Sigmoid colon (tissue), 7 donors: ENCODE data around the gene CPZ. TPM values are rescaled to one million over a fixed set of nuclear protein-coding genes. Genes with fewer than 3 reads are reported as not detected.
A peak's percentile ranks its signal among the peaks of the same experiment; 100 is the strongest.

Experiments used
- DNase-seq: peaks from one replicate; pipeline ENCODE4 v3.0.0-alpha.2; 2019
- H3K27ac ChIP-seq, 4 donors: fragments of 200-600 bp; sonication (generic); one replicate each; pipeline ENCODE4 v1.5.1; 2016 to 2019; ENCODE audit warnings: mild to moderate bottlenecking in 1 of 4
- H3K27me3 ChIP-seq, 3 donors: fragments of 200-600 bp; sonication (generic); one replicate each; pipeline ENCODE4 v1.5.1; 2019; ENCODE audit warnings: mild to moderate bottlenecking in 1 of 3
- H3K36me3 ChIP-seq, 4 donors: fragments of 200-600 bp; sonication (generic); one replicate each; pipeline ENCODE4 v1.5.1; 2016 to 2019
- H3K4me1 ChIP-seq, 4 donors: fragments of 200-600 bp; sonication (generic); one replicate each; pipeline ENCODE4 v1.5.1; 2017 to 2019
- H3K4me3 ChIP-seq, 4 donors: fragments of 200-600 bp; sonication (generic); one replicate each; pipeline ENCODE4 v1.5.1; 2017 to 2019; ENCODE audit warnings: mild to moderate bottlenecking in 2 of 4, moderate library complexity in 1 of 4
- H3K9me3 ChIP-seq, 4 donors: fragments of 200-600 bp in 3 of 4; sonication (generic) in 3 of 4; one replicate each; pipeline versions ENCODE4 v1.5.1 to v1.6.1; 2013 to 2019
- CTCF ChIP-seq, 4 experiments: fragments of 450-650 bp in 3 of 4; fragments of 200-600 bp in 1 of 4; IDR thresholded peaks; one replicate each; pipeline ENCODE4 v1.5.1; 2016 to 2019; ENCODE audit warnings: antibody characterized with exemption in 4 of 4, mild to moderate bottlenecking in 3 of 4, moderate library complexity in 2 of 4
- EP300 ChIP-seq, 4 donors: sonication (generic); formaldehyde crosslinking; IDR thresholded peaks; one replicate each; pipeline ENCODE4 v1.6.1; 2017; ENCODE audit warnings: antibody characterized with exemption in 4 of 4
- POLR2A ChIP-seq, 2 donors: fragments of 450-650 bp; IDR thresholded peaks; one replicate each; pipeline ENCODE4 v1.6.1; 2016; ENCODE audit warnings: antibody characterized with exemption in 2 of 2, mild to moderate bottlenecking in 2 of 2, moderate library complexity in 2 of 2
- POLR2AphosphoS5 ChIP-seq, 4 donors: sonication (generic); formaldehyde crosslinking; IDR thresholded peaks; one replicate each; pipeline ENCODE4 v1.6.1; 2017; ENCODE audit warnings: antibody characterized with exemption in 4 of 4
- WGBS, 2 donors: extraction: QIAGEN DNeasy Blood & Tissue Kit; methylation state at CpG; one replicate each; pipeline ENCODE4 v1.1.7; 2013; 5-methylcytosine and 5-hydroxymethylcytosine counted together
- intact Hi-C: fragments of 100-400 bp; cut with DNase I; formaldehyde crosslinking; loops from one replicate; pipeline ENCODE4 v1.15.1; 2023
- polyA plus RNA-seq, 3 donors: library from polyadenylated mRNA; stranded (reverse); fragments of 200-250 nt; gene quantifications; one replicate each; pipeline ENCODE4 v1.2.3, GENCODE V29; 2013
- total RNA-seq, 4 donors: library from RNA; depleted of rRNA; stranded (reverse); fragments of >200 nt; gene quantifications; one replicate each; pipeline ENCODE4 v1.1.0, GENCODE V29; 2016
- donor health status: healthy with polysubstance abuse.
- donor health status: Bipolar disorder and iron deficiency.
- donor health status: healthy.

Gene CPZ
- 1 to 10 TPM in 3 of 4 donors, under 1 TPM in 1; 0.54 to 8.3 (median 3.0) TPM for total RNA-seq
- polyA plus RNA-seq: 1 to 10 TPM in 2 of 3 donors, under 1 TPM in 1; 0.46 to 2.4 (median 1.8) TPM

DNA sequence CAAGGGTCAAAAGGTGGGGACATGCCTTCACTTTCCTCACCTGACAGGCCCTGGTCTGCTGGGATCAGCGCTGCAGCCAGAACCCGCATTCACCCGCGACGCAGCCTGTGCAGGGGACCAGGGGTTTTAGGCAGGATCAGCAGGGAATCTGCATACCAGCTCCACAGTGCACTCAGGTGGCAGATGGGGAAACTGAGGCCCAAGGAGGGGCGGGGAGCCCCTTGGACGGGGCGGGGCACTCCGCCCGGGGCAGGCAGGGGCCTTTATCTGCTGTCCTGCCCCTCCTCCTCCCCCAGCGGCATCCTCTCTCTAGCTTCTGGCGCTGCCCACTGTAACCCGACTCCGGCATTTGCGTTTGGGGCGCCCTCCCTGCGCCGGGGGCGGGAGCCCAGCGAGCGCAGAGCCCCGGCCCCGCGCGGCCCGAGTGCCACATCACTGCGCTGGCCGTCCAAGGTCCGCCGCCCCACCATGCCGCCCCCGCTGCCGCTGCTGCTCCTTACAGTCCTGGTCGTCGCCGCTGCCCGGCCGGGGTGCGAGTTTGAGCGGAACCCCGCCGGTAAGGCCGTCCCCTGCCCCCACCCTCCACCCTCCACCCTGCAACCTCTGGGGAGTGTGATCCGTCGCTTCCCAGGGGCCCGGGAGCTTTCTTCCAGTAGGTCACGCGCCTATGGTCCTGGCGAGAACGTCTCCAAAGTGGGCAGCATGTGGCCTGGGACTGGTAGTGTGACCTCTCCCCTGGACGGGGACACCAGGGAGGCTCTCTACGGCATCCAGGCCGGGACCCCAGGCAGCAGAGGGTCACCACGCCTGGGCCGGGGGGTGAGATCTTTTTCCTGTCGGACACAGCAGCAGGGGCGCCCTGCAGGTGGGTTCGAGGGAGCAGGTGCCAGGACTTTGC lies at the start of gene CPZ:
Gene CPZ (plus strand): TSS at position 400 of the 898 bp plus-strand sequence. CDS start 69 bp downstream, at position 469.
- intact Hi-C loops: loop anchor here (5.0 kb wide), 1 partner anchor 350 kb away; no protein-coding TSS in a partner anchor
- WGBS, 2 donors: 5 to 7% methylated on average over 58 of the region's 58 CpGs
- H3K27ac ChIP-seq: no peak within 1 kb of the TSS
- peak within 1 kb of the TSS in 3 of 4 donors; percentile 12 to 31 (median 27) for H3K4me3 ChIP-seq
- H3K27me3 ChIP-seq: peaks cover 13 to 43% (median 32%) of the 10 kb centered on the region in 3 donors
- no peaks in the 10 kb centered on the region for H3K9me3 ChIP-seq
- TF ChIP-seq EP300 (IDR thresholded peaks at IDR 0.05) (no peak), POLR2A (IDR thresholded peaks at IDR 0.05) (no peak), POLR2AphosphoS5 (IDR thresholded peaks at IDR 0.05) (no peak), CTCF (IDR thresholded peaks at IDR 0.05) (no peak)
- no peak for DNase-seq
- peaks cover 0 to 22% (median 20%) of the 10 kb centered on the region in 4 donors for H3K4me1 ChIP-seq
- no peaks in the 10 kb centered on the region for H3K36me3 ChIP-seq

DNA sequence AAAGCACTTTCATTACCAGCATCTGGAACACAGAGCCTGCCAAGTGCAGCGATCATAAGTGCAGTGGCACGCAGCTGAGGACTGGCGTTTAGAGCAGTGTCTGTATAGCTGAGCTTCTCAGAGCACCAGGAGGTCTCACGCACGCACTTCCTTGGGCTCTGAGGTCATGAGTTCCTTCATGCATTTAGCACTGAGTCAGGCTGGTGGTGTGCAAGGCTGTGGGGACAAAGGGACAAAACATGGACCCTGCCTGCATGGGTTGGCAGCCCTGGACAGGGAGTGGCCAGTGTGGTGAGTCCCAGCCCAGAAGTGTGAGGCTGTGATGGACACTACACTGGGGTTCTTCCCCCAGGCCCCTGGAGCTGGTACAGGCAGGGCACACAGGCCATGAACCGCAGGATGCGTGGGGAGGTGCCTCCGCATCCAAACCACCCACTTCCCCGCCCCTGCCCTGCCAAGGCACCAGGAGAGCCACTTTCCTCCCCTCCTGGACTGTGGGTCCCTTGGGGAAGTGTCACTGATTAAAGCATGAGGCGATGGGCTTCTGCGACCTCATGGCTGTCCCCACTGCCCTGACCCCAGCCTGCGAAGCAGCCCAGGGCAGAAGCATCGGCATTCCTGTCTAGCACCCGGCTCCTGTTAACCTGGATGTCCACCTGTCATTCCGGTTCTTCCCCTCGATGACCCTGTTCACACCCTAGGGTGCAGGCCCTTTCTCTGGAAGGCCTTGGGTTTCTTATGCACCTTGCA lies 49.6 kb upstream of the CPZ start:
- no peaks in the 10 kb centered on the region for H3K4me1 ChIP-seq
- TF ChIP-seq POLR2AphosphoS5 (IDR thresholded peaks at IDR 0.05) (no peak), CTCF (IDR thresholded peaks at IDR 0.05) (no peak), POLR2A (IDR thresholded peaks at IDR 0.05) (no peak), EP300 (IDR thresholded peaks at IDR 0.05) (no peak)
- no peaks in the 10 kb centered on the region for H3K9me3 ChIP-seq
- no peaks in the 10 kb centered on the region for H3K36me3 ChIP-seq
- peak; percentile 37 for DNase-seq
- no peak overlapping the region for H3K4me3 ChIP-seq
- H3K27ac ChIP-seq: no peak overlapping the region
- no peaks in the 10 kb centered on the region for H3K27me3 ChIP-seq
- 85 to 89% methylated on average over 16 of the region's 16 CpGs for WGBS, 2 donors
- intact Hi-C loops: no loop called here

DNA sequence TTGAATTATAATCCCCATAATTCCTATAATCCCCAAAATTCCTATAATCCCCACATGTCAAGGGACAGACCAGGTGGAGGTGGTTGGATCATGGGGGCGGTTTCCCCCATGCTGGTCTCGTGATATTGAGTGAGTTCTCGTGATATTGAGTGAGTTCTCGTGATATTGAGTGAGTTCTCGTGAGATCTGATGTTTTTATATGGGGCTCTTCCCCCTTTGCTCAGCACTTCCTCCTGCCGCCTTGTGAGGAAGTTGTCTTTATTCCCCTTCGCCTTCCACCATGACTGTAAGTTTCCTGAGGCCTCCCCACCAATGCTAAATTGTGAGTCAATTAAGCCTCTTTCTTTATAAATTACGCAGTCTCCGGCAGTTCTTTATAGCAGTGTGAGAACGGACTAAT lies 48.9 kb upstream of the CPZ start:
- Histone ChIP-seq H3K27ac (no peak overlapping the region), H3K4me1 (no peaks in the 10 kb centered on the region), H3K27me3 (no peaks in the 10 kb centered on the region), H3K36me3 (no peaks in the 10 kb centered on the region), H3K9me3 (no peaks in the 10 kb centered on the region), H3K4me3 (no peak overlapping the region)
- 85 to 90% methylated on average over 10 of the region's 10 CpGs for WGBS, 2 donors
- TF ChIP-seq POLR2AphosphoS5 (IDR thresholded peaks at IDR 0.05) (no peak), POLR2A (IDR thresholded peaks at IDR 0.05) (no peak), EP300 (IDR thresholded peaks at IDR 0.05) (no peak), CTCF (IDR thresholded peaks at IDR 0.05) (no peak)
- intact Hi-C loops: no loop called here
- no peak for DNase-seq

GRCh38 chr4:8544282-8544681 lies 48.3 kb upstream of the CPZ start:
- Histone ChIP-seq H3K27me3 (no peaks in the 10 kb centered on the region), H3K9me3 (no peaks in the 10 kb centered on the region), H3K4me3 (no peak overlapping the region), H3K4me1 (no peaks in the 10 kb centered on the region), H3K36me3 (no peaks in the 10 kb centered on the region), H3K27ac (no peak overlapping the region)
- TF ChIP-seq POLR2AphosphoS5 (IDR thresholded peaks at IDR 0.05) (no peak), POLR2A (IDR thresholded peaks at IDR 0.05) (no peak), EP300 (IDR thresholded peaks at IDR 0.05) (no peak), CTCF (IDR thresholded peaks at IDR 0.05) (no peak)
- DNase-seq: peak; percentile 40
- intact Hi-C loops: no loop called here
- 94 to 97% methylated on average over 3 of the region's 3 CpGs for WGBS, 2 donors
